ENCODE data around the gene VDAC1.

DNA sequence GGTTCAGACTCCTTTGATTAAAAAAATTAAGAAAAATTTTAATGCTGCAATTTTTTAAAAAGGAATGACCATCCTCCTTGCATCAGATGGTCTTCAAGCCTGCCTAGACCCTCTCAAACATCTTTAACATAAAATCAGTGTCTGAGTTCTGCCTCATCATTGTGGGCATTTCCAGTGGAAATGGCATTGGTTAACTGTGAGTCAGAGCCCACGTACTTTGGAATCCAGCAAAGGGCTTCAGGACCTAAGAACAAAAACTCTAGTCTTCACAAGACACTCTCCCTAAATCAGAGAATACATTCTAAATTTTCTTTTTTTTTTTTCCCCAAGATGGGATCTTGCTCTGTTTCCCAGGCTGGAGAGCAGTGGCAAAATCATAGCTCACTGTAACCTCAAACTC, 26.9 kb downstream of the VDAC1 start:
- TF ChIP-seq, protein P1, sequence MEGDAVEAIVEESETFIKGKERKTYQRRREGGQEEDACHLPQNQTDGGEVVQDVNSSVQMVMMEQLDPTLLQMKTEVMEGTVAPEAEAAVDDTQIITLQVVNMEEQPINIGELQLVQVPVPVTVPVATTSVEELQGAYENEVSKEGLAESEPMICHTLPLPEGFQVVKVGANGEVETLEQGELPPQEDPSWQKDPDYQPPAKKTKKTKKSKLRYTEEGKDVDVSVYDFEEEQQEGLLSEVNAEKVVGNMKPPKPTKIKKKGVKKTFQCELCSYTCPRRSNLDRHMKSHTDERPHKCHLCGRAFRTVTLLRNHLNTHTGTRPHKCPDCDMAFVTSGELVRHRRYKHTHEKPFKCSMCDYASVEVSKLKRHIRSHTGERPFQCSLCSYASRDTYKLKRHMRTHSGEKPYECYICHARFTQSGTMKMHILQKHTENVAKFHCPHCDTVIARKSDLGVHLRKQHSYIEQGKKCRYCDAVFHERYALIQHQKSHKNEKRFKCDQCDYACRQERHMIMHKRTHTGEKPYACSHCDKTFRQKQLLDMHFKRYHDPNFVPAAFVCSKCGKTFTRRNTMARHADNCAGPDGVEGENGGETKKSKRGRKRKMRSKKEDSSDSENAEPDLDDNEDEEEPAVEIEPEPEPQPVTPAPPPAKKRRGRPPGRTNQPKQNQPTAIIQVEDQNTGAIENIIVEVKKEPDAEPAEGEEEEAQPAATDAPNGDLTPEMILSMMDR (conservative IDR thresholded peaks at IDR 0.05; ENCODE audit: low read length): no peak
- no peak for TF ChIP-seq EZH2phosphoT487 (IDR thresholded peaks at IDR 0.05; ENCODE audit: borderline replicate concordance, low read depth, low read length)

Data from OCI-LY7 (cell line).